K562 (cell line): ENCODE measurements around the gene SHANK3. TPM values are rescaled to one million over a fixed set of nuclear protein-coding genes. Genes with fewer than 3 reads are reported as not detected.

ENCODE experiments used
- EHMT2 ChIP-seq: fragments of 450-650 bp; IDR thresholded peaks from 2 replicates; pipeline ENCODE4 v1.6.1; 2018; ENCODE audit warnings: antibody characterized with exemption
- HBP1 ChIP-seq: fragments of 450-650 bp; formaldehyde crosslinking; IDR thresholded peaks from 2 replicates; pipeline ENCODE4 v1.4.0; 2022; ENCODE audit warnings: missing genetic modification characterization
- JUNB ChIP-seq: fragments of 450-650 bp; formaldehyde crosslinking; conservative IDR thresholded peaks from 2 replicates; pipeline ENCODE4 v1.4.0; 2020; ENCODE audit warnings: mild to moderate bottlenecking
- MNT ChIP-seq, 2 experiments: fragments of 450-650 bp; conservative IDR thresholded peaks; 2 replicates each; pipeline ENCODE4 v1.6.1; 2017; ENCODE audit warnings: mild to moderate bottlenecking in 2 of 2, moderate library complexity in 2 of 2
- SMARCE1 ChIP-seq: fragments of 450-650 bp; IDR thresholded peaks from 2 replicates; pipeline ENCODE4 v1.7.1; 2016; ENCODE audit warnings: mild to moderate bottlenecking
- polyA plus RNA-seq, 8 experiments: library from polyadenylated mRNA; depleted of rRNA in 4 of 8; stranded (reverse) in 5 of 8; unstranded in 3 of 8; fragments of >200 nt; fragmentation: Nextera tagmentation in 2 of 8; fragmentation: Illumina TruSeq in 1 of 8; extraction: Ambion mirVana in 2 of 8; extraction: Trizol in 1 of 8; gene quantifications; 2 replicates each; pipeline versions ENCODE4 v1.2.1 to v1.2.3, GENCODE V29; 2011 to 2014; ENCODE audit warnings: inconsistent platforms in 1 of 8, missing spikeins in 1 of 8
- total RNA-seq, 7 experiments: library from RNA; depleted of rRNA in 6 of 7; stranded (reverse); fragments of >200 nt in 6 of 7; fragmentation: Illumina TruSeq in 2 of 7; extraction: Trizol in 2 of 7; gene quantifications; 2 replicates each; pipeline versions ENCODE4 v1.2.1 to v1.2.3, GENCODE V29; 2011 to 2021; ENCODE audit warnings: low replicate concordance in 1 of 7
- TF ChIP-seq, protein P1 (sequence below): fragments of 450-650 bp; IDR thresholded peaks from 2 replicates; pipeline ENCODE4 v1.6.1; 2016; ENCODE audit warnings: borderline replicate concordance

Gene SHANK3
- total and polyA plus RNA-seq, 9 of the 15 experiments (the other 6 are each of a cell fraction or from before 2014, with no cell fraction given), result 0.01 to 0.07 (median 0.03) TPM; not detected in 6

GRCh38 chr22:50628543-50629134 is 44.0 kb upstream of the SHANK3 start (continued):
- TF ChIP-seq HBP1 (CRISPR knock-in tag) (0 out of 2 replicates have a peak, but pooled peaks have one; percentile 29), MNT (conservative IDR thresholded peaks at IDR 0.05) (0 out of 4 replicates have a peak, but pooled peaks of 1 of the 2 experiments have one; percentile 2), SMARCE1 (peak; percentile 25; the same call in 1 of the 2 replicates), JUNB (no peak), EHMT2 (peak; percentile 59; the same call in 1 of the 2 replicates)
- TF ChIP-seq, protein P1, sequence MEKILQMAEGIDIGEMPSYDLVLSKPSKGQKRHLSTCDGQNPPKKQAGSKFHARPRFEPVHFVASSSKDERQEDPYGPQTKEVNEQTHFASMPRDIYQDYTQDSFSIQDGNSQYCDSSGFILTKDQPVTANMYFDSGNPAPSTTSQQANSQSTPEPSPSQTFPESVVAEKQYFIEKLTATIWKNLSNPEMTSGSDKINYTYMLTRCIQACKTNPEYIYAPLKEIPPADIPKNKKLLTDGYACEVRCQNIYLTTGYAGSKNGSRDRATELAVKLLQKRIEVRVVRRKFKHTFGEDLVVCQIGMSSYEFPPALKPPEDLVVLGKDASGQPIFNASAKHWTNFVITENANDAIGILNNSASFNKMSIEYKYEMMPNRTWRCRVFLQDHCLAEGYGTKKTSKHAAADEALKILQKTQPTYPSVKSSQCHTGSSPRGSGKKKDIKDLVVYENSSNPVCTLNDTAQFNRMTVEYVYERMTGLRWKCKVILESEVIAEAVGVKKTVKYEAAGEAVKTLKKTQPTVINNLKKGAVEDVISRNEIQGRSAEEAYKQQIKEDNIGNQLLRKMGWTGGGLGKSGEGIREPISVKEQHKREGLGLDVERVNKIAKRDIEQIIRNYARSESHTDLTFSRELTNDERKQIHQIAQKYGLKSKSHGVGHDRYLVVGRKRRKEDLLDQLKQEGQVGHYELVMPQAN, result peak; percentile 27
- TF ChIP-seq, all 486 proteins: peak for 28
